Activated CD4-positive, alpha-beta T cell treated with anti-CD3 and anti-CD28 coated beads for 24 hours (primary cell): ENCODE results near the gene PIK3C2G.

Experiments used
- DNase-seq, 2 donors: peaks; one replicate each; pipeline ENCODE4 v3.0.0-alpha.2; 2020; ENCODE audit warnings: low read depth in 2 of 2

PIK3C2G gene

GRCh38 chr12:18280728-18281127, 19.4 kb downstream of the PIK3C2G start:
- no peak for DNase-seq

- no peak for DNase-seq
Measured at GRCh38 chr12:18281941-18282340, 20.6 kb downstream of the PIK3C2G start.

- no peak for DNase-seq
Measured at GRCh38 chr12:18283831-18284230, 22.5 kb downstream of the PIK3C2G start.

- DNase-seq = no peak
Measured at GRCh38 chr12:18284386-18284785, 23.1 kb downstream of the PIK3C2G start.

- DNase-seq = no peak
Measured at GRCh38 chr12:18285161-18285560, 23.8 kb downstream of the PIK3C2G start.

GRCh38 chr12:18290386-18290785, 29.1 kb downstream of the PIK3C2G start:
- DNase-seq = no peak

- no peak for DNase-seq
Measured at GRCh38 chr12:18294889-18295288, 33.6 kb downstream of the PIK3C2G start.

GRCh38 chr12:18296201-18296908, 35.0 kb downstream of the PIK3C2G start:
- no peak for DNase-seq

- no peak for DNase-seq
Measured at GRCh38 chr12:18296909-18297280, 35.6 kb downstream of the PIK3C2G start.

- no peak for DNase-seq
Measured at GRCh38 chr12:18297902-18298301, 36.6 kb downstream of the PIK3C2G start.

- DNase-seq = no peak
Measured at GRCh38 chr12:18302809-18303430, 41.6 kb downstream of the PIK3C2G start.

- DNase-seq = no peak
Measured at GRCh38 chr12:18304609-18305008, 43.3 kb downstream of the PIK3C2G start.

GRCh38 chr12:18306311-18306710, 45.0 kb downstream of the PIK3C2G start:
- DNase-seq = no peak

- no peak for DNase-seq
Measured at GRCh38 chr12:18313306-18313705, 52.0 kb downstream of the PIK3C2G start.

GRCh38 chr12:18320036-18320617, 58.8 kb downstream of the PIK3C2G start:
- no peak for DNase-seq

- DNase-seq = no peak
Measured at GRCh38 chr12:18320976-18321375, 59.7 kb downstream of the PIK3C2G start.

GRCh38 chr12:18323159-18323558, 61.8 kb downstream of the PIK3C2G start:
- no peak for DNase-seq

- DNase-seq = no peak
Measured at GRCh38 chr12:18327036-18327435, 65.7 kb downstream of the PIK3C2G start.

GRCh38 chr12:18332173-18332572, 70.9 kb downstream of the PIK3C2G start:
- DNase-seq = no peak

GRCh38 chr12:18339633-18340032, 78.3 kb downstream of the PIK3C2G start:
- DNase-seq = no peak

- no peak for DNase-seq
Measured at GRCh38 chr12:18340186-18340585, 78.9 kb downstream of the PIK3C2G start.

- no peak for DNase-seq
Measured at GRCh38 chr12:18340786-18341185, 79.5 kb downstream of the PIK3C2G start.

GRCh38 chr12:18343708-18344107, 82.4 kb downstream of the PIK3C2G start:
- DNase-seq = no peak
